Cardiac ventricle fibroblast (primary cell): Measurements from ENCODE around the gene ZCCHC3. TPM values are rescaled to one million over a fixed set of nuclear protein-coding genes. Genes with fewer than 3 reads are reported as not detected.

Source experiments
- total RNA-seq: library from RNA; depleted of rRNA; stranded (reverse); fragments of >200 nt; gene quantifications from 2 replicates; pipeline ENCODE4 v1.2.3, GENCODE V29; 2015

Gene ZCCHC3
- 12.5 and 16.4 TPM in 2 replicates for total RNA-seq

GRCh38 chr20:297098-297924, at the start of gene ZCCHC3:
TSS of gene ZCCHC3 (plus strand) at chr20:297570. CDS start at chr20:297587, 17 bp downstream.

GRCh38 chr20:257419-257818, 40.0 kb upstream of the ZCCHC3 start, which contains the start of gene DEFB132:
TSS of gene DEFB132 (plus strand) at chr20:257724. CDS start at chr20:257779, 55 bp downstream.

GRCh38 chr20:290084-290831, 7.1 kb upstream of the ZCCHC3 start, which contains the start of gene C20orf96:
TSS of gene C20orf96 (minus strand) at chr20:290750. CDS start at chr20:290610, 140 bp downstream.

GRCh38 chr20:325045-325888, 27.9 kb downstream of the ZCCHC3 start, which contains the start of gene SOX12:
TSS of gene SOX12 (plus strand) at chr20:325552. CDS start at chr20:325925, 373 bp downstream.

GRCh38 chr20:346640-347316, 49.4 kb downstream of the ZCCHC3 start, which contains the start of gene NRSN2:
TSS of gene NRSN2 (plus strand) at chr20:347111. CDS start at chr20:349644, 2,533 bp downstream.

Other genes with a start within 250 kb of the ZCCHC3 start
- gene DEFB125, start 209.9 kb upstream of the ZCCHC3 start, total RNA-seq, result not detected in 2 replicates
- gene DEFB126, start 155.0 kb upstream of the ZCCHC3 start, total RNA-seq, result not detected in 2 replicates
- not detected in 2 replicates for gene DEFB127, start 140.1 kb upstream of the ZCCHC3 start, total RNA-seq
- not detected in 2 replicates for gene DEFB128, start 107.9 kb upstream of the ZCCHC3 start, total RNA-seq
- not detected in 2 replicates for gene DEFB129, start 70.3 kb upstream of the ZCCHC3 start, total RNA-seq
- gene DEFB132, start 39.8 kb upstream of the ZCCHC3 start, total RNA-seq, result not detected in 2 replicates
- gene C20orf96, start 6.8 kb upstream of the ZCCHC3 start, total RNA-seq, result 1.7 and 1.9 TPM in 2 replicates
- gene SOX12, start 28.0 kb downstream of the ZCCHC3 start, total RNA-seq, result 15.2 and 16.2 TPM in 2 replicates
- gene NRSN2, start 49.5 kb downstream of the ZCCHC3 start, total RNA-seq, result 38.8 and 54.0 TPM in 2 replicates
- gene TRIB3, start 83.2 kb downstream of the ZCCHC3 start, total RNA-seq, result 6.7 and 8.2 TPM in 2 replicates
- 100 and 101 TPM in 2 replicates for gene RBCK1, start 110.7 kb downstream of the ZCCHC3 start, total RNA-seq
- 28.3 and 28.6 TPM in 2 replicates for gene TBC1D20, start 165.0 kb downstream of the ZCCHC3 start, total RNA-seq
- 75.5 and 84.6 TPM in 2 replicates for gene CSNK2A1, start 246.2 kb downstream of the ZCCHC3 start, total RNA-seq